Nephron (organoid): ENCODE results near the gene SEPTIN12.
A peak's percentile ranks its signal among the peaks of the same experiment; 100 is the strongest.

Experiments used
- H3K27ac Mint-ChIP-seq, 3 experiments: 2 replicates each; pipeline ENCODE4 v1.8.0; 2020; ENCODE audit warnings: mixed read lengths in 3 of 3, mild to moderate bottlenecking in 2 of 3, moderate library complexity in 1 of 3
- H3K27me3 Mint-ChIP-seq: 2 replicates; pipeline ENCODE4 v1.8.0; 2021; ENCODE audit warnings: low read depth, mild to moderate bottlenecking, moderate library complexity, mixed read lengths
- H3K36me3 Mint-ChIP-seq: 2 replicates; pipeline ENCODE4 v1.8.0; 2020; ENCODE audit warnings: low read depth, mixed read lengths
- H3K4me1 Mint-ChIP-seq: 2 replicates; pipeline ENCODE4 v1.8.0; 2020; ENCODE audit warnings: mixed read lengths
- H3K4me3 Mint-ChIP-seq, 3 experiments: 2 replicates each; pipeline ENCODE4 v1.8.0; 2020; ENCODE audit warnings: mild to moderate bottlenecking in 3 of 3, mixed read lengths in 3 of 3, moderate library complexity in 2 of 3
- H3K9me3 Mint-ChIP-seq: 2 replicates; pipeline ENCODE4 v1.8.0; 2020; ENCODE audit warnings: mixed read lengths
- CTCF ChIP-seq, 3 experiments: fragments of 200-600 bp; sonication (generic); IDR thresholded peaks; one replicate each; pipeline ENCODE4 v1.5.0; 2021; ENCODE audit warnings: antibody characterized with exemption in 3 of 3; ENCODE audit not compliant: unreplicated experiment in 3 of 3

SEPTIN12 gene

GRCh38 chr16:4787627-4788482 is at the start of gene SEPTIN12:
SEPTIN12 (minus strand) TSS chr16:4788345; CDS start chr16:4787645, 700 bp downstream.
- H3K4me3 Mint-ChIP-seq = no peak within 1 kb of the TSS
- no peaks in the 10 kb centered on the region for H3K36me3 Mint-ChIP-seq
- H3K27me3 Mint-ChIP-seq = peaks cover 2% of the 10 kb centered on the region
- no peak for TF ChIP-seq CTCF (IDR thresholded peaks at IDR 0.05; ENCODE audit: unreplicated experiment in 3 of 3)
- no peaks in the 10 kb centered on the region for H3K4me1 Mint-ChIP-seq
- H3K27ac Mint-ChIP-seq = peak within 1 kb of the TSS in 1 of 3 experiments; percentile 6
- no peaks in the 10 kb centered on the region for H3K9me3 Mint-ChIP-seq

- Mint-ChIP-seq H3K9me3 (no peaks in the 10 kb centered on the region), H3K36me3 (peaks cover 57% of the 10 kb centered on the region), H3K27me3 (no peaks in the 10 kb centered on the region), H3K4me3 (no peak overlapping the region), H3K27ac (peak overlapping the region in 1 of 3 experiments; percentile 23), H3K4me1 (no peaks in the 10 kb centered on the region)
- no peak for TF ChIP-seq CTCF (IDR thresholded peaks at IDR 0.05; ENCODE audit: unreplicated experiment in 3 of 3)
These were observed 48.6 kb upstream of the SEPTIN12 start for GRCh38 chr16:4836727-4837126.

- Mint-ChIP-seq H3K4me3 (no peak overlapping the region), H3K9me3 (no peaks in the 10 kb centered on the region), H3K27me3 (no peaks in the 10 kb centered on the region), H3K4me1 (no peaks in the 10 kb centered on the region), H3K27ac (no peak overlapping the region), H3K36me3 (peaks cover 51% of the 10 kb centered on the region)
- TF ChIP-seq CTCF (IDR thresholded peaks at IDR 0.05; ENCODE audit: unreplicated experiment in 3 of 3) = no peak
These were observed 45.4 kb upstream of the SEPTIN12 start for GRCh38 chr16:4833584-4833983.

- Mint-ChIP-seq H3K4me1 (no peaks in the 10 kb centered on the region), H3K27ac (no peak overlapping the region), H3K9me3 (no peaks in the 10 kb centered on the region), H3K36me3 (peaks cover 51% of the 10 kb centered on the region), H3K27me3 (no peaks in the 10 kb centered on the region), H3K4me3 (no peak overlapping the region)
- TF ChIP-seq CTCF (IDR thresholded peaks at IDR 0.05; ENCODE audit: unreplicated experiment in 3 of 3) = no peak
These were observed 44.7 kb upstream of the SEPTIN12 start for GRCh38 chr16:4832698-4833343.

GRCh38 chr16:4831616-4832015 is 43.5 kb upstream of the SEPTIN12 start:
- Mint-ChIP-seq H3K4me3 (no peak overlapping the region), H3K9me3 (no peaks in the 10 kb centered on the region), H3K27me3 (no peaks in the 10 kb centered on the region), H3K36me3 (peaks cover 50% of the 10 kb centered on the region), H3K4me1 (no peaks in the 10 kb centered on the region), H3K27ac (no peak overlapping the region)
- TF ChIP-seq CTCF (IDR thresholded peaks at IDR 0.05; ENCODE audit: unreplicated experiment in 3 of 3) = no peak
